Esophagus muscularis mucosa (tissue), 4 donors: ENCODE measurements around the gene DCLRE1C. TPM values are rescaled to one million over a fixed set of nuclear protein-coding genes. Genes with fewer than 3 reads are reported as not detected.

Source experiments
- DNase-seq: peaks from one replicate; pipeline ENCODE4 v3.0.0-alpha.2; 2017; ENCODE audit errors: extremely low spot score
- H3K27ac ChIP-seq, 4 donors: fragments of 200-600 bp; sonication (generic); replicated peaks in 1 of 4; 1 replicate in 3 of 4; 2 replicates in 1 of 4; pipeline ENCODE4 v1.5.1; 2016 to 2019; ENCODE audit warnings: mild to moderate bottlenecking in 1 of 4
- H3K27me3 ChIP-seq, 4 donors: fragments of 200-600 bp; sonication (generic); one replicate each; pipeline versions ENCODE4 v1.5.1 to v1.6.0; 2016 to 2019
- H3K36me3 ChIP-seq, 4 donors: fragments of 200-600 bp; sonication (generic); one replicate each; pipeline ENCODE4 v1.5.1; 2016 to 2019
- H3K4me1 ChIP-seq, 4 donors: fragments of 200-600 bp; sonication (generic); one replicate each; pipeline ENCODE4 v1.5.1; 2016 to 2019
- H3K4me3 ChIP-seq, 4 donors: fragments of 200-600 bp; sonication (generic); 1 replicate in 2 of 4; 2 replicates in 2 of 4; pipeline ENCODE4 v1.5.1; 2016 to 2019; ENCODE audit warnings: mild to moderate bottlenecking in 4 of 4, moderate library complexity in 1 of 4
- H3K9me3 ChIP-seq, 4 donors: fragments of 200-600 bp; sonication (generic); 1 replicate in 3 of 4; 2 replicates in 1 of 4; pipeline ENCODE4 v1.5.1; 2016 to 2019
- EP300 ChIP-seq: sonication (generic); formaldehyde crosslinking; IDR thresholded peaks from one replicate; pipeline ENCODE4 v1.6.1; 2017; ENCODE audit warnings: antibody characterized with exemption
- POLR2A ChIP-seq: fragments of 450-650 bp; IDR thresholded peaks from one replicate; pipeline ENCODE4 v1.6.1; 2017; ENCODE audit warnings: antibody characterized with exemption, moderate library complexity, mild to moderate bottlenecking, low read depth
- POLR2AphosphoS5 ChIP-seq, 2 donors: sonication (generic); formaldehyde crosslinking; IDR thresholded peaks; one replicate each; pipeline ENCODE4 v1.6.1; 2017; ENCODE audit warnings: antibody characterized with exemption in 2 of 2
- WGBS: methylation state at CpG from one replicate; pipeline ENCODE4 v1.1.5; 2018; 5-methylcytosine and 5-hydroxymethylcytosine counted together
- intact Hi-C: fragments of 100-400 bp; cut with DNase I; formaldehyde crosslinking; loops from one replicate; pipeline ENCODE4 v1.15.1; 2023
- total RNA-seq, 4 donors: library from RNA; depleted of rRNA; stranded (reverse); fragments of >200 nt; gene quantifications; one replicate each; pipeline versions ENCODE4 v1.1.0 to v1.2.1, GENCODE V29; 2016
- TF ChIP-seq, protein P1 (sequence below), 3 experiments: fragments of 200-600 bp in 2 of 3; fragments of 450-650 bp in 1 of 3; sonication (generic) in 2 of 3; IDR thresholded peaks; one replicate each; pipeline ENCODE4 v1.5.1; 2017 to 2019; ENCODE audit warnings: antibody characterized with exemption in 3 of 3, mild to moderate bottlenecking in 2 of 3, moderate library complexity in 1 of 3

Gene DCLRE1C
- total RNA-seq, 4 donors from 2014 or later, result 6.6 to 12.8 (median 10.6) TPM

DNA sequence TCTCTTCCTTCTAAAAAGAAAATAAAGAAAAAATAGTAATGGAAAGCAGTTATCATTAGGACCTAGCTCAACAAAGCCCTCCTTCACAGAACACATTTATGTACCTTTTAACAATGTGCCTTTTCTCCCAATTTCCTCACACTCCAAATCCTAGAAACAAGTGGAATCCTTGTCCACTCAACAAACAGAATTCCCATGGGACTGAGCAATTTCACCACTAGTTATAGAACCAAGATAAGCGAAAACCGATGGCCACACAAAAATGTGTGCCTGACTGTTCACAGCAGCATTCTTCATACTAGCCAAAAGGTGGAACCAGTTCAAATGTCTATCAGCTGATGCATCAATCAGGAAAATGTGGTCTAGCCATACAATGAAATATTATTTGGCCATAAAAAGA is 17.3 kb downstream of the DCLRE1C start:
- Histone ChIP-seq H3K27ac (no peak overlapping the region), H3K27me3 (no peaks in the 10 kb centered on the region), H3K4me3 (no peak overlapping the region), H3K4me1 (no peaks in the 10 kb centered on the region), H3K9me3 (no peaks in the 10 kb centered on the region), H3K36me3 (peaks cover 23 to 58% (median 50%) of the 10 kb centered on the region in 4 donors)
- WGBS, result 91% methylated on average over 2 of the region's 2 CpGs
- intact Hi-C loops, result no loop called here
- TF ChIP-seq POLR2A (no peak), EP300 (no peak), POLR2AphosphoS5 (IDR thresholded peaks at IDR 0.05) (no peak)
- TF ChIP-seq, protein P1, sequence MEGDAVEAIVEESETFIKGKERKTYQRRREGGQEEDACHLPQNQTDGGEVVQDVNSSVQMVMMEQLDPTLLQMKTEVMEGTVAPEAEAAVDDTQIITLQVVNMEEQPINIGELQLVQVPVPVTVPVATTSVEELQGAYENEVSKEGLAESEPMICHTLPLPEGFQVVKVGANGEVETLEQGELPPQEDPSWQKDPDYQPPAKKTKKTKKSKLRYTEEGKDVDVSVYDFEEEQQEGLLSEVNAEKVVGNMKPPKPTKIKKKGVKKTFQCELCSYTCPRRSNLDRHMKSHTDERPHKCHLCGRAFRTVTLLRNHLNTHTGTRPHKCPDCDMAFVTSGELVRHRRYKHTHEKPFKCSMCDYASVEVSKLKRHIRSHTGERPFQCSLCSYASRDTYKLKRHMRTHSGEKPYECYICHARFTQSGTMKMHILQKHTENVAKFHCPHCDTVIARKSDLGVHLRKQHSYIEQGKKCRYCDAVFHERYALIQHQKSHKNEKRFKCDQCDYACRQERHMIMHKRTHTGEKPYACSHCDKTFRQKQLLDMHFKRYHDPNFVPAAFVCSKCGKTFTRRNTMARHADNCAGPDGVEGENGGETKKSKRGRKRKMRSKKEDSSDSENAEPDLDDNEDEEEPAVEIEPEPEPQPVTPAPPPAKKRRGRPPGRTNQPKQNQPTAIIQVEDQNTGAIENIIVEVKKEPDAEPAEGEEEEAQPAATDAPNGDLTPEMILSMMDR (IDR thresholded peaks at IDR 0.05), result no peak
- no peak for DNase-seq

DNA sequence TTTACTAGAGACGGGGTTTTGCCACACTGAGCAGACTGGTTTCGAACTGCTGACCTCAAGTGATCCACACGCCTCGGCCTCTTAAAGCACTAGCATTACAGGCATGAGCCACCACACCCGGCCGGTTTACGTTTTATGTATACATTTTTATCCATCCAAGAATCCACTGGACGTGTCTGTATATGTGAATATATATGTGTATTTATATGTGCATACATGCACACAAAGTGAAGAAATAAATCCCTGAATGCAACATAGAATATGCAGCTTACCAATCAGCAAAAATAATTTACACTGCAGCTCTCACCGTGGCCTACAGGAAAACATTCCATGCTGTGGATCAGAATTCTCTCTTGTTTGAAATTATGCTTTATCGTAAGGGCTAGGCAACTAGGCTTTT is 23.3 kb downstream of the DCLRE1C start:
- no peak for TF ChIP-seq POLR2A
- no peak for TF ChIP-seq POLR2AphosphoS5 (IDR thresholded peaks at IDR 0.05)
- no peak for TF ChIP-seq EP300
- TF ChIP-seq, protein P1 (IDR thresholded peaks at IDR 0.05), result no peak
- Histone ChIP-seq H3K9me3 (no peaks in the 10 kb centered on the region), H3K4me1 (no peaks in the 10 kb centered on the region), H3K4me3 (no peak overlapping the region), H3K27ac (no peak overlapping the region), H3K36me3 (peaks cover 48 to 100% (median 92%) of the 10 kb centered on the region in 4 donors), H3K27me3 (no peaks in the 10 kb centered on the region)
- no peak for DNase-seq
- 97% methylated on average over 10 of the region's 10 CpGs for WGBS
- intact Hi-C loops, result no loop called here

DNA sequence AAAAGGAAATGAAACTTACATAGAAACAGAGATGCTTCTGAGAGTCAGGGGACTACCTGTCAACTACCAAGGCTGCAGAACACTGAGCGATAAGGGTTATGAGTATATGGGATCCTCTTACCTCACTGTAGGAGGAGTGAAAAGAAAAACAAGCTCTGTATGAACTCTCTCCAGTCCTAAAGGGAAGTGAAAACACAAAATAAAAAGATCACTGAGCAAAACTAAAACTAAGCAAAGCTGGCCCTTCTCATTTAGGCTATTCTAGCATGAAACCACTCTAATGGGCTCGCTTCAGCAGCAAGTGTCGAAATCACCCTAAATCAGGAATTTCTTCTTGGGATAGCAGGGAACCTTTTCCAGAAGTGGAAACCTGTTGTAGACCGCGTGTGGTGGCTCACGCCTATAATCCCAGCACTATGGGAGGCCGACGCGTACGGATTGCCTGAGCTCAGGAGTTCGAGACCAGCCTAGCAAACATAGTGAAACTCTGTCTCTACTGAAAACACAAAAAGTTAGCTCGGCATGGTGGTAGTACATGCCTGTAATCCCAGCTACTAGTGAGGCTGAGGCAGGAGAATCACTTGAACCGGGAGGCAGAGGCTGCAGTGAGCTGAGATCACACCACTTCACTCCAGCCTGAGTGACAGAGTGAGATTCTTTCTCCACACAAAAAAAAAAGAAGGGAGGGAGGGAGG is 27.0 kb downstream of the DCLRE1C start:
- peaks cover 26 to 100% (median 82%) of the 10 kb centered on the region in 4 donors for H3K36me3 ChIP-seq

DNA sequence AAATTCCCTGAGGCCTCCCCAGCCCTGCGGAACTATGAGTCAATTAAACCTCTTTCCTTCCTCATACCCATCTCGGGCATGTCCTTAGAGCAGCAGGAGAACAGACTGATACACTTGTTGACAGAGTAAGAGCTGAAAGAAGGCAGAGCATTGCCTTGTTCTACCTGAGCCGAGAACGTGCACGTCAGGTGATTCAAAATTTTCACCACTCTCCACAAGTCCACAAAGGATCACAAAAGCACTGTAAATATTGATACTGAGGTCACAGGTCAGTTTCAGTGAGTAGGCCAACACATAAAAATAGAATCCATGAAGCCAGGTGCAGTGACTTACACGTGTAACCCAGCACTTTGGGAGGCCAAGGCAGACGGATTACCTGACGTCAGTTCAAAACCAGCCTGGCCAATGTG is 27.8 kb downstream of the DCLRE1C start:
- H3K27me3 ChIP-seq, result no peaks in the 10 kb centered on the region
- TF ChIP-seq EP300 (no peak), POLR2A (no peak)

More for the DNA sequence above, 27.0 kb downstream of the DCLRE1C start:
- Histone ChIP-seq H3K9me3 (no peaks in the 10 kb centered on the region), H3K27me3 (no peaks in the 10 kb centered on the region), H3K27ac (no peak overlapping the region), H3K4me1 (no peaks in the 10 kb centered on the region), H3K4me3 (no peak overlapping the region)
- 92% methylated on average over 13 of the region's 13 CpGs for WGBS
- TF ChIP-seq EP300, result no peak
- no peak for TF ChIP-seq POLR2AphosphoS5 (IDR thresholded peaks at IDR 0.05)
- TF ChIP-seq, protein P1 (IDR thresholded peaks at IDR 0.05), result no peak
- no peak for TF ChIP-seq POLR2A
- intact Hi-C loops, result no loop called here
- DNase-seq, result no peak

DNA sequence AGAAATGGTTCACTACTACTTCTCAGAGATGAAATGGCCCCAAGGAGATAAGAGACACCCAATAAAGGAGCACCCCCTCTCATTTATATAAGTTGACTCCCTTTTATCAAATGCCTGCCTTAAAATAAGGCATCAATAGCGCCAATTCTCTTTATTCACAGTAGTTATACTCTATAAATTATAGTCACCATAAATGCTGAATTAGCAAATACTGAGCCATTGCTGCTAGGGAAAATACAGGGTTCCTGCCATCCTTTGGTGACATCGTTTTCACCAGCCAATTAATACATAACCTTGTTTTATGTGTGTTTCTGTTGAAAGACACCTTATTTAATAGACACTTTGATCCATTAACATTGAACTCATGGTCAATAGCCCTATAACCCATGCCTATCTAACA is 28.6 kb downstream of the DCLRE1C start:
- intact Hi-C loops, result no loop called here
- no peaks in the 10 kb centered on the region for H3K4me1 ChIP-seq
- no peak overlapping the region for H3K4me3 ChIP-seq
- no peak for DNase-seq
- H3K36me3 ChIP-seq, result peaks cover 38 to 100% (median 83%) of the 10 kb centered on the region in 4 donors
- TF ChIP-seq POLR2A (no peak), EP300 (no peak)
- TF ChIP-seq, protein P1 (IDR thresholded peaks at IDR 0.05), result no peak
- H3K9me3 ChIP-seq, result no peaks in the 10 kb centered on the region
- no peaks in the 10 kb centered on the region for H3K27me3 ChIP-seq
- H3K27ac ChIP-seq, result no peak overlapping the region
- 100% methylated on average over 2 of the region's 2 CpGs for WGBS

More for the DNA sequence above, 27.8 kb downstream of the DCLRE1C start:
- intact Hi-C loops, result no loop called here
- 95% methylated on average over 8 of the region's 8 CpGs for WGBS
- H3K9me3 ChIP-seq, result no peaks in the 10 kb centered on the region
- peaks cover 30 to 100% (median 82%) of the 10 kb centered on the region in 4 donors for H3K36me3 ChIP-seq
- DNase-seq, result no peak
- no peaks in the 10 kb centered on the region for H3K4me1 ChIP-seq
- no peak overlapping the region for H3K4me3 ChIP-seq
- no peak overlapping the region for H3K27ac ChIP-seq
